ENCODE measurements around the gene TOGARAM2.

- TF ChIP-seq CTCF (conservative IDR thresholded peaks at IDR 0.05) (no peak), ZFX (IDR thresholded peaks at IDR 0.05) (no peak)
These were observed 8.2 kb upstream of the TOGARAM2 start for GRCh38 chr2:28972778-28973335.
